ENCODE data around the gene METTL18.
A peak's percentile ranks its signal among the peaks of the same experiment; 100 is the strongest.

Gene METTL18

GRCh38 chr1:169784102-169784501 lies 10.6 kb downstream of the METTL18 start:
- no peak for DNase-seq

- DNase-seq = no peak
Measured at GRCh38 chr1:169782596-169782995, 12.1 kb downstream of the METTL18 start.

- no peak for DNase-seq
Measured at GRCh38 chr1:169779970-169780369, 14.7 kb downstream of the METTL18 start.

DNA sequence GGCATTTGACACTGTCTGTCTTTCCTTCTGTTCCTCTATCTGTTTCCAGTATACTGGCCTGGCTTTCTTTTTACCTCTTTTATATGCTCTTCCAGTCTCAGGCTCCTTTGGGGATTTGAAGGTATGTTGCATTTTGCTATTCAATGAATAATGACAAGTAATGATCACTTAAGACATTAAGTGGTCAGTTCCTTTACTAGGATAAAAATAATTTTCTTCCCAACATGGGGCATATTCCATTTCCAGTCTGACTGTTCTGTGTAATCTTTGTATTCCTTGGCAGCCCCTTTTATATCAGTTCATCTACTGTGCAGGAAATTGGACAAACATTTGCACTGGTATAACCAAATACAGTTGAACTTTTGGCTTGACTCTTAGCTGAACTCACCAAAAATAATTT lies 15.6 kb downstream of the METTL18 start:
- DNase-seq = no peak

DNA sequence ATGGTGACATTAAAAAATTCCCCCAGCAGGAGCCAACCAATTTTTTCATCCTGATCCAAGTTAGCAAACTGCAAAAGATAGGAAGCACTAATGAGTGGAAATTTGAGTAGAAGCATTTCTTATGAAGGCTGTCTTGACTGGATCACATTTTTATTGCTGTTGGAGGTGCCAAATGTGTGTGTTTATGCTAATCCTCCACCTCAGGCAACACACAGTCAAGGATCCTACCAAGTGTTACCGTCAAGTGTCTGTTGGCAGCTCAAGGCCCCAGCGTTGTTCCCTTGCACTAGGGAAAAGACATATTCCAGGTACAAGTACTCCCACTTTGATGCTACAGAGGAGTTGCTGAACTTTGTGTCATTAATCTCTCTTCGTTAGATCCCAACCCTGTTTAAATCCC lies 18.3 kb downstream of the METTL18 start:
- no peak for DNase-seq

DNA sequence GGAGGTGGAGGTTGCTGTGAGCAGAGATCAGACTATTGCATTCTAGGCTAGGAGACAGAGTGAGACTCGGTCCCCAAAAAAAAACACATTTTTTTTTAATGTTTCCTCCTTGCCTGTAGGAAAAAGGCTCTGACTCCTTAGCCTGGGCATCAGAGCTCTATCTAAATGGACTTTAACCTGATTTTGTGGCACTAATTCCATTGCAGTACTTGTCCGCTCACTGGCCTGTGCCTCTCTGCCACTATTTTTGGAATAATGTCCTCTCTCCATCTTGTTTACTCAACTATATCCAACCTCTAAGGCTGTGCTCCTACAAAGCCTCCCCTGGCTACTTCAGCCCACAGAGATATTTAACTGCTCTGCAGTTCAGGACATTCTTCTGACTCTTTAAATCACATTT lies 26.5 kb downstream of the METTL18 start:
- no peak for DNase-seq

DNA sequence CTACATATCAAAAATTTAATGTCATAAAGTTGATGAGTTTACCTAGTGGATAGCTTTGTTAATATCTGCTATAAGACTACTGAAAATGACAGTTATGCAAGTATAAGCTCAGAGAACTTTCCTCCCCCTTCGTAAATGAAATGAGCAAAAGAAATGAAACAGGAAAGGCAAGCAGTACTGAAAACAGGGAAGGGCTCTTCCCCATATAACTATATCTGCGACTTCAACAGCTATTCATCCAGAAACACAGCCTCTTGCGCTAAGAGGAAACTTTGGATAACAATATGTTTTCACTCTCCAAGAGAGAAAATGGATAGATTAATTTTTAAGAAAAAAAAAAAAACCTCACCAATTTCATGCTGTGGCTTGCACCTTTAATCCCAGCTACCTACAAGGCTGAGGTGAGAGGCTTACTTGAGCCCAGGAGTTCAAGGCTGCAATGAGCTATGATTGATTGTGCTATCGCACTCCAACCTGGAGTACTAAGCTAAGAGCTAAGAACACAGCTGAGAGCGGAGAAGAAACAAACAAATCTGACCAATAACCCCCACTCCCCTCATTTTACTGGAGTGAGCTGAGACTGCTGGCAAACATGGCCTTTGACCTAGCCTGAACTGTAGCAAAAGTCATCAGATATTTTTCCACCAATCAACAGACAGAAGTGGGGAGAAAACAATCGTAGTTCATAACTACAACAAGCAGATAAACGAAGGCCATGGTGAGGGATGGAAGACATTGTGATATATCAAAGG lies 29.0 kb downstream of the METTL18 start:
- DNase-seq = no peak

GRCh38 chr1:169764919-169765318 lies 29.8 kb downstream of the METTL18 start:
- no peak for DNase-seq

GRCh38 chr1:169762699-169763098 lies 32.0 kb downstream of the METTL18 start:
- no peak for DNase-seq

DNA sequence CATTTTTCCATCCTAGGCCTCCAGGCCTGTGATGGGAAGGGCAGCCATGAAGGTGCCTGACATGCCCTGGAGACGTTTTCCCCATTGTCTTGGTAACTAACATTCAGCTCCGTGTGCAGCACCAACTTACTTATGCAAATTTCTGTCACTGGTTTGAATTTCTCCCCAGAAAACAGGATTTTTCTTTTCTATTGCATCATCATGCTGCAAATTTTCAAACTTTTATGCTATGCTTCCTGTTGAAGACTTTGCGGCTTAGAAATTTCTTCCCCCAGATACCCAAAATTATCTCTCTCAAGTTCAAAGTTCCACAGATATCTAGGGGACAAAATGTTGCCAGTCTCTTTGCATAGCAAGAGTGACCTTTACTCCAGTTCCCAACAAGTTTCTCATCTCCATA lies 35.7 kb downstream of the METTL18 start:
- no peak for DNase-seq

DNA sequence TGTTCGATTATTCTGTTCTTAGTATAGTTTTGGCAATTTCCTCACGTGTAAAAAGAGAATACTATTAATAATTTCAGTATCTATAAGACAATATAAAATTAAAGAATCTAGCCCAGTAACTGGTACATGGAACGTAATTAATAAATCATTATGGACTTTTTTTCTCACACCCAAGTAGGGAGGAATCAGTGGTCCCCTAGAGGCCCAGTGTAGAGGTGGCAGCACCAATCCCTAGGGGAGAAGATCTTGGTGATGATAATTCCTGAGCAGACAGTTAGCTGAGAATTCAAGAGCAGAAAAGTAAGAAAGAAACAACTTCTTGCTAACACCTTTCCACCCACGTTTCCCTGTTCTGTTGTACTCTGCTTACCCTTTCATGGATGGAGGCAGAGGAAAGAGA lies 41.2 kb downstream of the METTL18 start:
- DNase-seq = no peak

DNA sequence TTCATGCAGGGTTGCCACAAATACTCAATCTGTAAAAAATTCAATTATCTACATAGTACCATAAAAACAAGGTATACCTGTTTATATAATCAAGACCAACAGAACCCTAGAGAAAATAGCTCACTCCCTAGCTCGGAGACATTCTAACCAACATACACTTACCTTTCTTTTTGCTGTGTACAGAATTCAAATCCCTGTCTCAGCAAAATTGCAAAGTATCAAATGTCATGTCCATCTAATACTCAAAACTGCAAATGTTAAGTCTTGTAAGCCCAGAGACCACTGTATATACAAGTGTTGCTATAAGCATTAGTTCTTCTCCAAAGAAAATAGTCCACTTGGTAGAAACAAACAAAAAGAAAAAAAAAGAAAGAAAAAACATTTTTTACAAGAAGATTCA lies 44.7 kb downstream of the METTL18 start:
- DNase-seq = no peak

DNA sequence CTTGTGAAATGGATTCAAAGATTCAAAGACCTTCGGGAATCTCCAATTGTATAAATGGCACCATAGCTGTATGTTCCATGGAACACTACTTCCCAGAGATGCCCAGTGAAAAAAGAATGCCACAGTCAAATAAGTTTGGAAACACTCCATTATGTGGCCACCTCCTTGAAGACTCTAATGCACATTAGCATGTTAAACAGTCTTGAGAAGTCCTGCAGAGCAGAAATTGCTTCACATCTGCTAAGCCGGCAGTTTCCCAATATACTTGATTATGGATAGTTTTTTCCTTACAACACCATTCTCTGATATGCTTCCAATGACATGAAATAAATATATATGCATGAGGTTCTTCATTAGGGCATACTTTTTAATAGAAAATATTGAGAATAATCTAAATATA lies 48.2 kb downstream of the METTL18 start:
- no peak for DNase-seq

DNA sequence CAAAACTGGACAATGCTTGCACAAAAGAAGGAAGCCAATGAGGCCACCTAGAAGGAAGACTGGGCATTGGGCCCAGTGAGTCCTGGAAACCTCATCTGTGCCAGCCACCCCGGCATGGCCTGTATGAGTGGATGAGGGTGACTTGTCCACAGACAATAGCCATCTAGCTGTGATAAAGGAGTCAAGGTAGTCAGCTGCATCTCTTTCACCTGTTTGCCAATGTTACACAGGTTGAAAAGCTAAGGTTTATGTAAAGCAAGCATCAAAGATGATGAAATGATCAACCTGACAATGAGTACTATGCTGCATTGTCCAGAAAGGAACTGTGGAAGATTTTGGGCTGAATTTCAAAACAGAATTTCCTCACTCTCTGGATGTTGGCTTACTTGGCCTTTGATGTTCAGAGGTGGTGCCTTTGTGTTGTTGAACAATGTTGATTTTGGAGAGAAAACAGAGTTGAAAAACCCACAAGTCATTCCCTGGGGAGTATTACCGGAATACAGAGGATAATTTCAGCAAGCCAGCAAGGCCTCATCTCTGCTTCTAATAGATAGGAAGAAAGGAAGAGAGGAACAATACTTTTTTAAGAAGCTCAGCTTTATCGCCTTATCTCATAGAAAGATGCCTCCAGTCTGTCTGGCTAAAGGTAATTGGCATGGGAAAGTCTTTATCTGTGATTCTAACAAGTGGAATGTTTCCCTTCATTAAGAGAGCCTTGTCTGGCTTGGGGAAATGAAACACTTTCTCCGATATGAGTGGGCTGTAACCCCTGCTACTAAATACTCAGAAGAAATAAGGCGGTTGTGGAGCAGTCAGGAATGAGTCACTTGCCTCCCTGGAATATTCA lies 49.5 kb downstream of the METTL18 start:
- DNase-seq = peak; percentile 87
